ENCODE results near the gene SDC4.

DNA sequence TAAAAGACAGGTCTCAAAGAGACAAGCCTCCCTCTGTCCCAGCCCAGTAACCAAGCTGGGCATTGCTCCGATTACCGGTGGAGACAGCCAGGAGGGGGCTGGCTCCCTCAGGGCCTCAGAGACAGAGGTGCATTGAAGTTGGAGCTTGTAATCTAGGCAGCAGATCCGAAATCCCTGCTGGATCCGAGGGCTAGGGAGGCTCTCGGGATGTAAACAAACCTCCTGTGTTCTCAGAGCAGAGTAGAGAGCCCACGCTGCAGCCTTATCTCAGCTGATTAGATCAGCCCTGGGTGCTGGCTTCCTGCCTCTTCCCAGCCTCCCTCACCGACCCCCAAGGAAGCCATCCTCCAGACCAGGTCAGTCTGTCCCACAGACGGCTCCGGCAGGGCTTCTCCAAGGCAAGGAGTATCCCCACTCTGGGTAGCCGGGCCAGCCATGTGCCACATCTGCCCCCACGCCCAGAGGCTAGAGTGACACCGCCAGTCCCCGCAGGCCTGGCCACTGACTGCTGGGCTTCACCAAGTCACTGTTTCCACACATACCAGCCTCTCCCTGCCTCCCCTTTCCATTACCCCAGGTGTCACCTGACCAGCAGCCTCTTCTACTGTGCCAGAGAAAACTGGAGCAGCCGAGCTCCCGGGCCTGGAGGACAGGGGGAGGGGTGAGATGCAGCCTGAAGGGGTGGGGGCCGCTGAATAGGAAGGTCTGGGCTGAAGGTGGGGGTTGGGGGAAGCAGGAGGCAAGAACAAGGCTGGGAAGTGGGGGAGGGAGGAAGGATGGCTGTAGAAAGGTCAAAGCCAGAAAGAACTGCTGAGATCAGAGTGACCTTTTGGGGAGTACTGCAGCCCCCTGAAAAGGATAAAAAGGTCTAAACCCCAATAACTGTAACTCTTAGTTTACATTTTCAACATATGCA lies 6.0 kb downstream of the SDC4 start:
- peak; percentile 34 for TF ChIP-seq POLR2A (IDR thresholded peaks at IDR 0.05)
- TF ChIP-seq, protein P1, sequence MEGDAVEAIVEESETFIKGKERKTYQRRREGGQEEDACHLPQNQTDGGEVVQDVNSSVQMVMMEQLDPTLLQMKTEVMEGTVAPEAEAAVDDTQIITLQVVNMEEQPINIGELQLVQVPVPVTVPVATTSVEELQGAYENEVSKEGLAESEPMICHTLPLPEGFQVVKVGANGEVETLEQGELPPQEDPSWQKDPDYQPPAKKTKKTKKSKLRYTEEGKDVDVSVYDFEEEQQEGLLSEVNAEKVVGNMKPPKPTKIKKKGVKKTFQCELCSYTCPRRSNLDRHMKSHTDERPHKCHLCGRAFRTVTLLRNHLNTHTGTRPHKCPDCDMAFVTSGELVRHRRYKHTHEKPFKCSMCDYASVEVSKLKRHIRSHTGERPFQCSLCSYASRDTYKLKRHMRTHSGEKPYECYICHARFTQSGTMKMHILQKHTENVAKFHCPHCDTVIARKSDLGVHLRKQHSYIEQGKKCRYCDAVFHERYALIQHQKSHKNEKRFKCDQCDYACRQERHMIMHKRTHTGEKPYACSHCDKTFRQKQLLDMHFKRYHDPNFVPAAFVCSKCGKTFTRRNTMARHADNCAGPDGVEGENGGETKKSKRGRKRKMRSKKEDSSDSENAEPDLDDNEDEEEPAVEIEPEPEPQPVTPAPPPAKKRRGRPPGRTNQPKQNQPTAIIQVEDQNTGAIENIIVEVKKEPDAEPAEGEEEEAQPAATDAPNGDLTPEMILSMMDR (IDR thresholded peaks at IDR 0.05), result no peak
- no peak for TF ChIP-seq EP300 (IDR thresholded peaks at IDR 0.05; ENCODE audit: low read depth)
- TF ChIP-seq POLR2AphosphoS5 (IDR thresholded peaks at IDR 0.05), result peak in 2 of 3 donors; percentile 27 to 75
